Measurements from ENCODE around the gene CPZ.
A peak's percentile ranks its signal among the peaks of the same experiment; 100 is the strongest.

DNA sequence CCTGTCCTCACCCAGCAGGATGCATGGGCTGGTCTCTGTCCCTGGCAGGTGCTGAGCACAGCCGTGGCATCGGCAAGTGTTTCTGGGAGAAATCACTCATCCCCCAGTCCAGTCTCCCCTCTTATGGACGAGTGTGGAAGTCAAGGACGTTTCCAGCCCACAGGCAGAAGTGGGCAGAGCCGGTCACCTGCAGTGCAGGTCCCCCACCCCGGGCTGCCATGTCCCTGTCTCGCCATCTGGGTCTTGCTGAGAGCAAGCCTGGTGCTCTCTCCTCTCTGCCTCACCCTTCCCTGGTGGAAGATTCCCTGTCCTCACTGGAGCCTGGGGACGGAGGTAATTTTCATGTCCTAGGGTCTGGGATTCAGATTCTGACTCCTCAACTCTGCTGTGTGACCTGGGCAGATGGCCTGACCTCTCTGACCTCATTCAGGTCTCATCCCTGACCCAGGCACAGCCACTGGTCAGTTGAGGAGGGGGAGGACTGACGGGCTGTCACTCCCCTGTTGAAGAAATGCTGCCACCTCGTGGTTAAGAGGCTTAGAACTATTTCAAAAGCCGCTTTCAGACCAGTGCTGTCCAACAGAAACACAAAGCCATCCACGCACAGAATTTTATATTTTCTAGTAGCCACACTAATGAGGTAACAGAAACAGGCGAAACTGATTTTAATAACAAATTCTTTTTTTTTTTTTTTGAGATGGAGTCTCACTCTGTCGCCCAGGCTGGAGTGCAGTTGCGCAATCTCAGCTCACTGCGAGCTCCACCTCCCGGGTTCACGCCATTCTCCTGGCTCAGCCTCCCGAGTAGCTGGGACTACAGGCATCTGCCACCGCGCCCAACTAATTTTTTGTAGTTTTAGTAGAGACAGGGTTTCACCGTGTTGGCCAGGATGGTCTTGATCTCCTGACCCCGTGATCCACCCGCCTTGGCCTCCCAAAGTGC is 1.8 kb downstream of the CPZ start:
- TF ChIP-seq POLR2A (IDR thresholded peaks at IDR 0.05) (no peak), CTCF (IDR thresholded peaks at IDR 0.05) (peak; percentile 40 to 71 (median 67))

Measured in breast epithelium (tissue), 3 donors.